Stimulated activated naive CD8-positive, alpha-beta T cell treated with anti-CD3 and anti-CD28 coated beads, Interleukin-15, amount 100 ng/mL, for 72 hours (primary cell): ENCODE results near the gene ST6GAL1.
"Not testable (repeated sequence)": the region's sequence is repeated elsewhere in the genome, so short reads cannot be mapped to it uniquely, and the experiment has no call there.

ENCODE experiments used
- ATAC-seq: fragments of 150-1000 bp; cut with Tn5 transposase; 2 replicates; pipeline ENCODE4 v1.10.0; 2021; ENCODE audit warnings: mild to moderate bottlenecking, moderate library complexity
- DNase-seq, 2 donors: peaks; one replicate each; pipeline ENCODE4 v3.0.0; 2021 to 2022
- H3K27ac Mint-ChIP-seq, 2 donors: one replicate each; pipeline ENCODE4 v1.8.0; 2022; ENCODE audit warnings: mild to moderate bottlenecking in 2 of 2, mixed read lengths in 2 of 2, moderate library complexity in 2 of 2
- H3K27me3 Mint-ChIP-seq: one replicate; pipeline ENCODE4 v1.8.0; 2022; ENCODE audit warnings: mixed read lengths
- H3K4me1 Mint-ChIP-seq: one replicate; pipeline ENCODE4 v1.8.0; 2022; ENCODE audit warnings: mild to moderate bottlenecking, mixed read lengths
- H3K4me3 Mint-ChIP-seq, 2 donors: one replicate each; pipeline ENCODE4 v1.8.0; 2022; ENCODE audit warnings: mild to moderate bottlenecking in 2 of 2, mixed read lengths in 2 of 2, moderate library complexity in 1 of 2
- H3K9me3 Mint-ChIP-seq, 2 donors: one replicate each; pipeline ENCODE4 v1.8.0; 2022; ENCODE audit warnings: mixed read lengths in 2 of 2

ST6GAL1 gene

GRCh38 chr3:186966406-186966805, 36.1 kb downstream of the ST6GAL1 start:
- Mint-ChIP-seq H3K9me3 (no peaks in the 10 kb centered on the region), H3K27ac (no peak overlapping the region), H3K27me3 (no peaks in the 10 kb centered on the region), H3K4me1 (peaks cover 52% of the 10 kb centered on the region), H3K4me3 (no peak overlapping the region)
- no peak for ATAC-seq
- no peak for DNase-seq

DNA sequence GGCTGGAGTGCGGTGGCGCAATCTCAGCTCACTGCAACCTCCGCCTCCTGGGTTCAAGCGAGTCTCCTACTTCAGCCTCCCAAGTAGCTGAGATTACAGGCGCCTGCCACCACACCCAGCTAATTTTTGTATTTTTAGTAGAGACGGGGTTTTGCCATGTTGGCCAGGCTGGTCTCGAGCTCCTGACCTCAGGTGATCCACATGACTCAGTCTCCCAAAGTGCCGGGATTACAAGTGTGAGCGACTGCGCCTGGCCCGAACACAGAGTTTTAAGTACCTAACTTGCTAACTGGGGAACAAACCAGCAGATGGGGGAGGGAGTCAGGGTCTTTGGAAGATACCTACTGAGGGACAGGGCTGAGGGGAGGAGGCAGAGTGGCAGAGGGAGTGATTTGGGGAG, 36.9 kb downstream of the ST6GAL1 start:
- ATAC-seq, H3K9me3 Mint-ChIP-seq, DNase-seq, H3K4me3 Mint-ChIP-seq, H3K27me3 Mint-ChIP-seq: not testable (repeated sequence)
- H3K4me1 Mint-ChIP-seq = peaks cover 55% of the 10 kb centered on the region
- H3K27ac Mint-ChIP-seq = peak overlapping the region in 1 of 2 donors; percentile 36

GRCh38 chr3:186967686-186968085, 37.4 kb downstream of the ST6GAL1 start:
- Mint-ChIP-seq H3K4me1 (peaks cover 59% of the 10 kb centered on the region), H3K4me3 (no peak overlapping the region), H3K27me3 (no peaks in the 10 kb centered on the region), H3K9me3 (no peaks in the 10 kb centered on the region), H3K27ac (peak overlapping the region in 1 of 2 donors; percentile 36)
- ATAC-seq (no peak), DNase-seq (no peak)

DNA sequence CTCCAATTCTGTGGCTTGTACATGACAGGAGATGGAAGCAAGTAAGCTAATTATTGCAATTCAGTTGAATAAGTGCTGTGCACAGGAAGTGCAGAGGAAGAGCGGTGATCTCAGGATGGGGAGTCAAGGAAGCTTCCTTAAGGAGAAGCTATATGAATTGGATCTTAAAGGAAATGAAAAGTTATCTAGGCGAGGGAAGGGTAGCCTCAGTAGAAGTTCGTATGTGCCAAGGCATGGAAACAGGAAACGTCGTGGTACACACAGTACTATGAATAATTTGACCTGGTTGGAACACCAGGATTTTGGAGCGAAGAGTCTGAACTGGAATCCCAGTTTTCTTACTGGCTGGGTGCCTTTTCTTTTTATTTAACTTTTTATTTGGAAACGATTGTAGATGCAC, 39.3 kb downstream of the ST6GAL1 start:
- Mint-ChIP-seq H3K4me1 (peaks cover 63% of the 10 kb centered on the region), H3K4me3 (no peak overlapping the region), H3K27ac (peak overlapping the region in 1 of 2 donors; percentile 29), H3K9me3 (no peaks in the 10 kb centered on the region), H3K27me3 (no peaks in the 10 kb centered on the region)
- ATAC-seq (no peak), DNase-seq (no peak)

DNA sequence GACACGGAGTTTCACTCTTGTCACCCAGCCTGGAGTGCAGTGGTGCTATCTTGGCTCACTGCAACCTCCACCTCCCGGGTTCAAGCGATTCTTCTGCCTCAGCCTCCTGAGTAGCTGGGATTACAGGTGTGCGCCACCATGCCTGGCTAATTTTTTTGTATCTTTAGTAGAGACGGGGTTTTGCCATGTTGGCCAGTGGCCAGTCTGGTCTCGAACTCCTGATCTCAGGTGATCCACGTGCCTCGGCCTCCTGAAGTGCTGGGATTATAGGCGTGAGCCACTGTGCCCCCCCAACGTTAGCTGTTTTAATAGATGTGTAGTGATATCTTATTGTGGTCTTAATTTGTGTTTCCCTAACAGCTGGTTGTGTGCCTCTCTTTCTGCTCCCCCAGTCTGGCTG, 40.8 kb downstream of the ST6GAL1 start:
- H3K9me3 Mint-ChIP-seq, H3K27ac Mint-ChIP-seq: not testable (repeated sequence)

DNA sequence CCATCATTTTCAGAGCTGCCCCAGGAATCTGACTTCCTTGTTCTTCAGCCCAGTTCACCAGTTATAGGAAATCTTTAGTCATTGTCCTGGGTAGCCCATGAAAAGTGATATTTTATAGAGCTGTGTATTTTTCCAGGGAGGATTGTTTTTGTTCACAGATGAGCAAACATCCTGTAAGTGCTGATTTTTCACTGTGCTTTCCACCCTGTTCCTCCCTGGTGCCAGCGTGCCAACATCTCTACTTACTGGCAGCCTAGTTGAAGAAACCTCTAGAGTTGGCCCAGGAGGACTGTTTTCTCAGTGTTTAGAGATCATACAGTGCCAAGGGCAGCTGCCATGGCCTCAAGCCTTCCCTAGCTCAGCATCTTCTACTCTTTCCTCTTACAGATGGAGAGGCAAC, 41.3 kb downstream of the ST6GAL1 start:
- ATAC-seq (no peak), DNase-seq (no peak)
- Mint-ChIP-seq H3K4me3 (no peak overlapping the region), H3K9me3 (no peaks in the 10 kb centered on the region), H3K27me3 (no peaks in the 10 kb centered on the region), H3K27ac (peak overlapping the region in 1 of 2 donors; percentile 78), H3K4me1 (peaks cover 50% of the 10 kb centered on the region)

More for the DNA sequence above, 40.8 kb downstream of the ST6GAL1 start:
- not testable (repeated sequence) for DNase-seq, ATAC-seq, H3K4me3 Mint-ChIP-seq, H3K27me3 Mint-ChIP-seq
- H3K4me1 Mint-ChIP-seq = peaks cover 51% of the 10 kb centered on the region

- no peak for DNase-seq
- peak overlapping the region in 1 of 2 donors; percentile 17 for H3K27ac Mint-ChIP-seq
- H3K9me3 Mint-ChIP-seq = no peaks in the 10 kb centered on the region
- peaks cover 31% of the 10 kb centered on the region for H3K4me1 Mint-ChIP-seq
- no peaks in the 10 kb centered on the region for H3K27me3 Mint-ChIP-seq
- no peak for ATAC-seq
- H3K4me3 Mint-ChIP-seq = no peak overlapping the region
Measured at GRCh38 chr3:186973702-186974101, 43.4 kb downstream of the ST6GAL1 start.

DNA sequence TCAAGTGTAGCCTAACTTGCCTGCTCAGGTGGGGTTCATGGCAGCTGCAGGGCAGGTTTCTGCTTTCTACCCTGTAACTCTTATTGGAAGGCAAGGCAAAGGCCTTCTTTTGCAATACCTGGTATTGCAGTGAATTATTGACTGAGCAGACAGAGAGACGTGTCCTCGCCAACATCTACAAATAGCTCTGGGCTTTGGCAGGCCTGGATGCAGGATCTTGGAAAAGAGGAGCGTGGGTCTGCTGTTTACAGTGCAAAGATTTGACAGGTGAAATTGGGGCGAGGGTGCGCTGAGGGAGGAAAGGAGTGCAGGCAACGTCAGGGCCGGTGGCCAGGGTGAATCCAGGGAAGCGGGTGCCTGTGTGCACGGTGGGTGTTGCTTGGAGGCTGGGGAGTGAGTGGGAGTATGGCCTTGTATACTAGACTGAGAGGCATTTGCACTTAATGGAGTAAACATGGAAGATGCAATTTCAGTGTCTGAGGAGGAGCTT, 44.5 kb downstream of the ST6GAL1 start:
- ATAC-seq = no peak
- Mint-ChIP-seq H3K4me1 (peaks cover 27% of the 10 kb centered on the region), H3K4me3 (no peak overlapping the region), H3K27me3 (no peaks in the 10 kb centered on the region), H3K27ac (no peak overlapping the region), H3K9me3 (no peaks in the 10 kb centered on the region)
- no peak for DNase-seq

- DNase-seq (no peak), ATAC-seq (no peak)
- peak overlapping the region in 1 of 2 donors; percentile 5 for H3K27ac Mint-ChIP-seq
- no peak overlapping the region for H3K4me3 Mint-ChIP-seq
- no peaks in the 10 kb centered on the region for H3K9me3 Mint-ChIP-seq
- H3K4me1 Mint-ChIP-seq = peaks cover 27% of the 10 kb centered on the region
- H3K27me3 Mint-ChIP-seq = no peaks in the 10 kb centered on the region
Measured at GRCh38 chr3:186975726-186976125, 45.4 kb downstream of the ST6GAL1 start.

DNA sequence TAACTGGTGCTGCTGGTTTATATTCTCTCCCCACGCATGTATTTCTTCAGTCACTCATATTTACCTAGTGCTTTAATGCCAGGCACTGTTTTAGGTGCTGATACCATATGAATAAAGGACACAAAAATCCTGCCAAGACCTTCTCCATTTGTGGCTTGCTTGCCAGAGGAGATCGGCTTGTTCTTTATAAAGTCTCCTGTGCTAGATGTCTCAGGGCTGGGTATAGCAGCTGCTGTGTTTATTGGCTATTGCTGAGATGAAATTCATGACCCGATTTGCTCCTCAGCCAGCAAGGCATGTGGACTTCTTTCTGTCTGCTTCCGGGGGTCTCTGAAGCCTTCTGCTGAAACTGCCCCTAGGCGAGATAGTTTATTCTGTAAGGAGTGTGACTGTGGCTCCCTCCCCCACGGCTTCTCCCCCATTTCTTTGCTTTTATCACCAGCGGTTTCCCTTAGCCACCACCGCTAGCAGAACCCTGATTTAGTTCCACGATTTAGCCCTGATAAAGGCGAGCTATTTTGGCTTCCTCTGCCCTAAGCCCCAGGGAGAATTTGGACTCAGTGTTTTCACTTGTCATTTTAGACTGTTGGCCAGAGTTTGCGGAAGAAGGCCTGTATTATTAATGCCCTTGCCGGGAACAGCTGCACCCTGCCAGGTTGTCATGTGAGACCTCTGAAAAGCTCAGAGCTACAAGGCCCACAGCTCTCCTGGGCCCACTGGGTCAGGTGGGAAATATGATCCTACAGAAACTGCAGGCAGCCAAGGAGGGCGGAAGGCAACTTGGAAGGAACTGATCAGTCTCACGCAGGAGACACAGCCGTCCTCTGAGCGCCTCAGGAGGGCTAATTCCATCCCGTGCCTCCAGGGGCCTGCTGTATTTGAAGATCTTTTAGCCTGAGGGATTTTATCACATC, 46.8 kb downstream of the ST6GAL1 start:
- no peak for DNase-seq
- Mint-ChIP-seq H3K27ac (no peak overlapping the region), H3K27me3 (no peaks in the 10 kb centered on the region), H3K4me1 (peaks cover 20% of the 10 kb centered on the region), H3K9me3 (no peaks in the 10 kb centered on the region), H3K4me3 (no peak overlapping the region)
- ATAC-seq = no peak

- ATAC-seq = no peak
- DNase-seq = no peak
- no peaks in the 10 kb centered on the region for H3K27me3 Mint-ChIP-seq
- peaks cover 7% of the 10 kb centered on the region for H3K4me1 Mint-ChIP-seq
- no peaks in the 10 kb centered on the region for H3K9me3 Mint-ChIP-seq
- H3K4me3 Mint-ChIP-seq = no peak overlapping the region
- peak overlapping the region in 1 of 2 donors; percentile 44 for H3K27ac Mint-ChIP-seq
Measured at GRCh38 chr3:186978712-186979111, 48.4 kb downstream of the ST6GAL1 start.

DNA sequence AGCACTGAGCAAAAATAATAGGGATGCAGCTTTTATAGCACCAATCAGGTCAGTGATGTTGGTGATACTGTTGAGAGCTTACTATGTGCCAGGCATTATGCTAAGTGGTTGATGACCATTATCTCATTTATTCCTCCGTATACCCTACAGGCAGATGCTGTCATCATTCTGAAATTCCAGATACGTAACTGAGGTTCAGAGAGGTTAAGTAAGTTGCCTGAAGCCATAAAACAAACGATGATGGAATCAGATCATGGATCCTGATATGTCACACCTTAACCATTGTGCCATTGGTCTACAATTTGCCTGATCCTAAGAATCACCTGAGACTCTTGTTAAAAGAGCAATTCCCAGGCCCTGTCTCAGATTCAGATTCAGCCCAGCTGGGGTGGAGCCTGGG, 49.5 kb downstream of the ST6GAL1 start:
- ATAC-seq (no peak), DNase-seq (no peak)
- Mint-ChIP-seq H3K4me1 (peaks cover 5% of the 10 kb centered on the region), H3K4me3 (no peak overlapping the region), H3K27me3 (no peaks in the 10 kb centered on the region), H3K27ac (no peak overlapping the region), H3K9me3 (no peaks in the 10 kb centered on the region)

- Mint-ChIP-seq H3K4me3 (no peak overlapping the region), H3K4me1 (peaks cover 5% of the 10 kb centered on the region), H3K9me3 (no peaks in the 10 kb centered on the region), H3K27ac (no peak overlapping the region), H3K27me3 (no peaks in the 10 kb centered on the region)
- ATAC-seq = no peak
- no peak for DNase-seq
Measured at GRCh38 chr3:186980989-186981388, 50.7 kb downstream of the ST6GAL1 start.

- Mint-ChIP-seq H3K27ac (no peak overlapping the region), H3K27me3 (no peaks in the 10 kb centered on the region), H3K4me3 (no peak overlapping the region), H3K9me3 (no peaks in the 10 kb centered on the region), H3K4me1 (peaks cover 10% of the 10 kb centered on the region)
- no peak for ATAC-seq
- DNase-seq = no peak
Measured at GRCh38 chr3:186983659-186984058, 53.3 kb downstream of the ST6GAL1 start.

- no peak overlapping the region for H3K4me3 Mint-ChIP-seq
- no peak for DNase-seq
Measured at GRCh38 chr3:186984064-186984463, 53.7 kb downstream of the ST6GAL1 start.

DNA sequence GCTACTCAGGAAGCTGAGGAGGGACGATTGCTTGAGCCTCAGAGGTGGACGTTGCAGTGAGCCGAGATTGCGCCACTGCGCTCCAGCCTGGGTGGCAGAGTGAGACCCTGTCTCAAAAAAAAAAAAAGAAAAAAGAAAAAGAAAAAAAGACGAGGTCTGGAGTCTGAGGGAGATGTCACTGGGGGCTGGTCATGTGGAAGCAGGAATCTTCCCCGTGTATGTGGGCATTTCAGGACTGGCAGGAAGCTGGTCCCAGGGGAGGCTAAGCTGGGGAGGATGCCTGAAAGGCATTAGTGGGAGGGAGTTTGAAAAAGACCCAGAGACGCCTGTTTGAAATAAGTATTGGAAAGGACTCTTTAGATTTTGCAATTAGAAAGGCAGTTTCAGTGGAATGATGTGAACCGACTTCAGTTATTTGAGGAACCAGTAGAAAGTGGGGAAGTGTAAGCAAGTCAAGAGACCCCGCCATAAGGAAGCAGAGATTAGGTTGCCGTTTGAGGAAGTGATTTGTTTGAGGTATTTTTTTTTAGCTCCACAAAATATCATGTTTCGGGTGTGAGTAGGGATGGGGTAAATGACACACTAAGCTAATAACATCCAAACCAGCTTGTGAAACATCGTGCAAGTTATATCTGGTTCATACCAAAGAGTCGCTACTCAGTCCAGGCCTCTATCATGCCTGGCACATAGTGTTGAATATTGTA, 55.5 kb downstream of the ST6GAL1 start:
- Mint-ChIP-seq H3K4me3 (no peak overlapping the region), H3K9me3 (peaks cover 0 to 4% of the 10 kb centered on the region in 2 donors), H3K27me3 (no peaks in the 10 kb centered on the region), H3K4me1 (peaks cover 14% of the 10 kb centered on the region), H3K27ac (peak overlapping the region in 1 of 2 donors; percentile 46)
- ATAC-seq (no peak), DNase-seq (no peak)

More at GRCh38 chr3:186984064-186984463, 53.7 kb downstream of the ST6GAL1 start:
- H3K27me3 Mint-ChIP-seq = no peaks in the 10 kb centered on the region
- no peak for ATAC-seq
- peaks cover 8% of the 10 kb centered on the region for H3K4me1 Mint-ChIP-seq
- no peak overlapping the region for H3K27ac Mint-ChIP-seq
- H3K9me3 Mint-ChIP-seq = peaks cover 0 to 2% of the 10 kb centered on the region in 2 donors
